Ishikawa (cell line): ENCODE data around the gene LRP5.

Source experiments
- CEBPB ChIP-seq: IDR thresholded peaks from 2 replicates; pipeline ENCODE4 v1.6.1; 2012
- CREB1 ChIP-seq: IDR thresholded peaks from 2 replicates; pipeline ENCODE4 v1.6.1; 2012; ENCODE audit warnings: low read depth
- EGR1 ChIP-seq: IDR thresholded peaks from 2 replicates; pipeline ENCODE4 v1.6.1; 2012
- EP300 ChIP-seq: IDR thresholded peaks from 2 replicates; pipeline ENCODE4 v1.6.1; 2012; ENCODE audit warnings: borderline replicate concordance
- FOXM1 ChIP-seq: IDR thresholded peaks from 2 replicates; pipeline ENCODE4 v1.6.1; 2012; ENCODE audit warnings: low read depth, borderline replicate concordance
- MAX ChIP-seq: IDR thresholded peaks from 2 replicates; pipeline ENCODE4 v1.6.1; 2012
- NFIC ChIP-seq: IDR thresholded peaks from 2 replicates; pipeline ENCODE4 v1.6.1; 2012
- RAD21 ChIP-seq: IDR thresholded peaks from 2 replicates; pipeline ENCODE4 v1.6.1; 2012; ENCODE audit warnings: low read depth
- REST ChIP-seq: IDR thresholded peaks from 2 replicates; pipeline ENCODE4 v1.6.1; 2012; ENCODE audit warnings: low read depth, mild to moderate bottlenecking
- TAF1 ChIP-seq: IDR thresholded peaks from 2 replicates; pipeline ENCODE4 v1.6.1; 2012; ENCODE audit warnings: low read depth, mild to moderate bottlenecking
- TCF12 ChIP-seq: IDR thresholded peaks from 2 replicates; pipeline ENCODE4 v1.6.1; 2012; ENCODE audit warnings: low read depth
- TEAD4 ChIP-seq: IDR thresholded peaks from 2 replicates; pipeline ENCODE4 v1.6.1; 2012
- USF1 ChIP-seq: IDR thresholded peaks from 2 replicates; pipeline ENCODE4 v1.6.1; 2012
- YY1 ChIP-seq: IDR thresholded peaks from 2 replicates; pipeline ENCODE4 v1.6.1; 2012; ENCODE audit warnings: low read depth
- ZBTB7A ChIP-seq: IDR thresholded peaks from 2 replicates; pipeline ENCODE4 v1.6.1; 2012; ENCODE audit warnings: low read depth

The LRP5 gene

GRCh38 chr11:68495220-68495729, 182.9 kb downstream of the LRP5 start:
- TF ChIP-seq FOXM1 (no peak), TAF1 (no peak), TEAD4 (no peak), ZBTB7A (no peak), EGR1 (no peak), TCF12 (no peak), CREB1 (no peak), EP300 (no peak), USF1 (no peak), CEBPB (no peak), RAD21 (no peak), MAX (no peak)

GRCh38 chr11:68495872-68496271, 183.5 kb downstream of the LRP5 start:
- TF ChIP-seq TAF1 (no peak), ZBTB7A (no peak), TEAD4 (no peak), TCF12 (no peak)

- no peak for TF ChIP-seq ZBTB7A
- TF ChIP-seq YY1: no peak
- TF ChIP-seq NFIC: no peak
- no peak for TF ChIP-seq USF1
- TF ChIP-seq MAX: no peak
- TF ChIP-seq REST: no peak
- no peak for TF ChIP-seq EP300
- no peak for TF ChIP-seq CEBPB
- TF ChIP-seq TAF1: no peak
These were observed 185.4 kb downstream of the LRP5 start for GRCh38 chr11:68497761-68498160.

- TF ChIP-seq FOXM1 (no peak), NFIC (no peak), USF1 (no peak), YY1 (no peak), EGR1 (no peak), RAD21 (no peak), TEAD4 (no peak), TCF12 (no peak), CREB1 (no peak), EP300 (no peak), REST (no peak), ZBTB7A (no peak), MAX (no peak)
These were observed 185.9 kb downstream of the LRP5 start for GRCh38 chr11:68498321-68498720.
